ENCODE data around the gene CTSK. TPM values are rescaled to one million over a fixed set of nuclear protein-coding genes. Genes with fewer than 3 reads are reported as not detected.
"Not testable (repeated sequence)": the region's sequence is repeated elsewhere in the genome, so short reads cannot be mapped to it uniquely, and the experiment has no call there.

CTSK gene
- total RNA-seq, 1 experiment from 2014 or later, result 2.7 TPM

DNA sequence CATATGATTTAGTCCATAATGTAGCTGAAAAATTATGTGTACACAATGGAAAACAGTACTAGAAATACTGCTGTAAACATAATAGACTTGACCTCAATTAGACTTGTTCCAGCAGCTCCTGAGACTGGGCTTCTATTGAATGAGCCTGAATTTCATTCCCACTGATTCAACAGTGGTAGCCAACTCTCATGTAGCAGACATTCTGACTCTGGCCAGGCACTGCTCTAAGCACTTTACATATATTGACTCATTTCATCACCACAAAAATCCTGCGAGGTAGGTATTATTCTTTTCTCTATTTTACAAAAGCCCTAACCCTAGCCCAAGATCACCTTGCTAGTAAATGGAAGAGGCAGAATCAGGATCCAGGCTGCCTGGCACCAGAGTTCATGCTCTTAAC, 29.7 kb downstream of the CTSK start:
- Mint-ChIP-seq H3K27me3 (ENCODE audit: insufficient read depth, unreplicated experiment) (no peaks in the 10 kb centered on the region), H3K36me3 (ENCODE audit: insufficient read depth, unreplicated experiment) (no peaks in the 10 kb centered on the region), H3K4me3 (ENCODE audit: unreplicated experiment) (no peak overlapping the region), H3K27ac (ENCODE audit: unreplicated experiment) (no peak overlapping the region), H3K4me1 (ENCODE audit: low read depth, unreplicated experiment) (no peaks in the 10 kb centered on the region), H3K9me3 (ENCODE audit: unreplicated experiment) (no peaks in the 10 kb centered on the region)
- H3K36me3 ChIP-seq (ENCODE audit: control insufficient read depth, insufficient read depth, low read length), result no peaks in the 10 kb centered on the region
- BruUV-seq (replicated peaks), result no TSS peak
- POLR2A ChIA-PET, result no interaction called here
- no peaks in the 10 kb centered on the region for H3K4me1 ChIP-seq
- H3K27me3 ChIP-seq (replicated peaks; ENCODE audit: control insufficient read depth, insufficient read depth, low read length), result no peaks in the 10 kb centered on the region
- no peak overlapping the region for H3K4me3 ChIP-seq (ENCODE audit: low read depth, low read length)
- intact Hi-C loops (cut with micrococcal nuclease; ENCODE audit: unreplicated experiment), result no loop called here
- TF ChIP-seq, protein P1, sequence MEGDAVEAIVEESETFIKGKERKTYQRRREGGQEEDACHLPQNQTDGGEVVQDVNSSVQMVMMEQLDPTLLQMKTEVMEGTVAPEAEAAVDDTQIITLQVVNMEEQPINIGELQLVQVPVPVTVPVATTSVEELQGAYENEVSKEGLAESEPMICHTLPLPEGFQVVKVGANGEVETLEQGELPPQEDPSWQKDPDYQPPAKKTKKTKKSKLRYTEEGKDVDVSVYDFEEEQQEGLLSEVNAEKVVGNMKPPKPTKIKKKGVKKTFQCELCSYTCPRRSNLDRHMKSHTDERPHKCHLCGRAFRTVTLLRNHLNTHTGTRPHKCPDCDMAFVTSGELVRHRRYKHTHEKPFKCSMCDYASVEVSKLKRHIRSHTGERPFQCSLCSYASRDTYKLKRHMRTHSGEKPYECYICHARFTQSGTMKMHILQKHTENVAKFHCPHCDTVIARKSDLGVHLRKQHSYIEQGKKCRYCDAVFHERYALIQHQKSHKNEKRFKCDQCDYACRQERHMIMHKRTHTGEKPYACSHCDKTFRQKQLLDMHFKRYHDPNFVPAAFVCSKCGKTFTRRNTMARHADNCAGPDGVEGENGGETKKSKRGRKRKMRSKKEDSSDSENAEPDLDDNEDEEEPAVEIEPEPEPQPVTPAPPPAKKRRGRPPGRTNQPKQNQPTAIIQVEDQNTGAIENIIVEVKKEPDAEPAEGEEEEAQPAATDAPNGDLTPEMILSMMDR (IDR thresholded peaks at IDR 0.05; ENCODE audit: insufficient read depth in 1 of 2, low read depth in 1 of 2, low read length in 1 of 2, severe bottlenecking in 1 of 2, unreplicated experiment in 1 of 2), result no peak
- no peak for DNase-seq
- H3K9me3 ChIP-seq, result no peaks in the 10 kb centered on the region
- CTCF ChIA-PET, result interaction anchor here (0.6 kb wide), 1 partner anchor 22 kb away, joined by 3 read pairs; no protein-coding TSS in a partner anchor

DNA sequence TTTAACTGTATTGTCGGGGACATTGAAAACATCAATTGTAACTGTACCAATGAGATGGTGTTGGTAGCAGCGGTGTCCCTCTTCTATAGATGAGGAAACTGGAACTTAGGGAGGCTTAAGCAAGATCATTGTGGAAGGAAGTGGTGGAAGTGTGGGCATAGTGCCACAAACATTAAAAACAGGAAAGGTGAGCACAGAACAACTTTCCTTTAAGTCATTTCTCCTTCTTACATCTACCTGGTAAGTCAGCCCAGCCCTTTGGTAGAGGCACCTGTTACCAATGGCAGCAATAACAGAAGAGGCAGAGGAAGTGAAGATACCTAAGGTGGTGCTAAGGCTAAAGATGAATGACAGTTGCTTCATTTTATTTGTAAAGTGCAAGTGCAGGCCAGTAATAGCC, 30.5 kb downstream of the CTSK start:
- H3K9me3 ChIP-seq, result no peaks in the 10 kb centered on the region
- Mint-ChIP-seq H3K36me3 (ENCODE audit: insufficient read depth, unreplicated experiment) (no peaks in the 10 kb centered on the region), H3K27ac (ENCODE audit: unreplicated experiment) (no peak overlapping the region), H3K4me3 (ENCODE audit: unreplicated experiment) (no peak overlapping the region), H3K4me1 (ENCODE audit: low read depth, unreplicated experiment) (no peaks in the 10 kb centered on the region), H3K27me3 (ENCODE audit: insufficient read depth, unreplicated experiment) (no peaks in the 10 kb centered on the region), H3K9me3 (ENCODE audit: unreplicated experiment) (no peaks in the 10 kb centered on the region)
- H3K36me3 ChIP-seq (ENCODE audit: control insufficient read depth, insufficient read depth, low read length), result no peaks in the 10 kb centered on the region
- BruUV-seq (replicated peaks), result no TSS peak
- TF ChIP-seq, protein P1 (IDR thresholded peaks at IDR 0.05; ENCODE audit: insufficient read depth in 1 of 2, low read depth in 1 of 2, low read length in 1 of 2, severe bottlenecking in 1 of 2, unreplicated experiment in 1 of 2), result no peak
- DNase-seq, result no peak
- no peaks in the 10 kb centered on the region for H3K27me3 ChIP-seq (replicated peaks; ENCODE audit: control insufficient read depth, insufficient read depth, low read length)
- no peak overlapping the region for H3K4me3 ChIP-seq (ENCODE audit: low read depth, low read length)
- POLR2A ChIA-PET, result no interaction called here
- CTCF ChIA-PET, result no interaction called here
- H3K4me1 ChIP-seq, result no peaks in the 10 kb centered on the region
- intact Hi-C loops (cut with micrococcal nuclease; ENCODE audit: unreplicated experiment), result no loop called here

DNA sequence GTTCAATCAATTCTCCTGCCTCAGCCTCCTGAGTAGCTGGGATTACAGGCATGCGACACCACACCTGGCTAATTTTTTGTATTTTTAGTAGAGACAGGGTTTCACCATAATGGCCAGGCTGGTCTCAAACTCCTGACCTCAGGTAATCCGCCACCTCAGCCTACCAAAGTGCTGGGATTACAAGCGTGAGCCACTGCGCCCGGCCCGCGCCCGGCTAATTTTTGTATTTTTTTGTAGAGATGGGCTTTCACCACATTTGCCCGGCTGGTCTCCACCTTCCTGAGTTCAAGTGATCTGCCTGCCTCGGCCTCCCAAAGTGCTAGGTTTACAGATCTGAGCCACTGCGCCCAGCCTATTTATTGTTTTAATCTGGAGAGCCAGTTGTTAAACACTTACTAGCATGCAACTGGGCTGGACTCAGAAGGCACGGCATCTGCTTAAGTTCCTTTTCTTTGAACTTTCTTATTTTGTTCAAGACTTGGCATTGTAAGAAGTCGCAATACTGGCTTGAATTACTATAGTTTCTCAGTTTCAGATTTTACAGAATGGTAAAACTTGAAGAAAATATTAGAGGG, 32.0 kb downstream of the CTSK start:
- H3K4me3 ChIP-seq (ENCODE audit: low read depth, low read length); H3K4me1 ChIP-seq; DNase-seq; POLR2A ChIA-PET; H3K4me1 Mint-ChIP-seq (ENCODE audit: low read depth, unreplicated experiment); H3K36me3 ChIP-seq (ENCODE audit: control insufficient read depth, insufficient read depth, low read length); CTCF ChIA-PET; H3K27me3 Mint-ChIP-seq (ENCODE audit: insufficient read depth, unreplicated experiment); H3K36me3 Mint-ChIP-seq (ENCODE audit: insufficient read depth, unreplicated experiment); H3K27me3 ChIP-seq (replicated peaks; ENCODE audit: control insufficient read depth, insufficient read depth, low read length); BruUV-seq (replicated peaks); intact Hi-C loops (cut with micrococcal nuclease; ENCODE audit: unreplicated experiment); H3K4me3 Mint-ChIP-seq (ENCODE audit: unreplicated experiment); H3K9me3 ChIP-seq; H3K9me3 Mint-ChIP-seq (ENCODE audit: unreplicated experiment); H3K27ac Mint-ChIP-seq (ENCODE audit: unreplicated experiment): not testable (repeated sequence)

DNA sequence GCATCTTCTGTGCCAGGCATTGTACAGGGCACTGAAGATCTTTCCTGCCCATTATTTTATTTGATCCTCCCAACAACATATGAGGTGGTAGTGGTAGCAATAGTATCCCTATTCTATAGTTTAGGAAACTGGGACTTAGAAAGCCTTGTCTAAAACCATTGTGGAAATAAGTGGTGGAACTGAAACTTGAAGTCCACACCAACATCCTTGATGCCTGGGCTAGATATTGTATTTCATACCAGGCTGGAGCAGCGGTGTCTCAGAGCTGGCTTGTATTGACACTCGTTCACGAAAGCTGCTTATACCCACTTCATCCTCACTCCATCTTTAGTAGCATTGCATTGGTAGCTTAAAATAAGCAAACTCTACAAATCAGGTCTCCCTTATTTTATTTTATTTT, 32.8 kb downstream of the CTSK start:
- H3K36me3 ChIP-seq (ENCODE audit: control insufficient read depth, insufficient read depth, low read length), result no peaks in the 10 kb centered on the region
- no TSS peak for BruUV-seq (replicated peaks)
- Mint-ChIP-seq H3K27ac (ENCODE audit: unreplicated experiment) (no peak overlapping the region), H3K27me3 (ENCODE audit: insufficient read depth, unreplicated experiment) (no peaks in the 10 kb centered on the region), H3K9me3 (ENCODE audit: unreplicated experiment) (no peaks in the 10 kb centered on the region), H3K4me1 (ENCODE audit: low read depth, unreplicated experiment) (no peaks in the 10 kb centered on the region), H3K4me3 (ENCODE audit: unreplicated experiment) (no peak overlapping the region), H3K36me3 (ENCODE audit: insufficient read depth, unreplicated experiment) (no peaks in the 10 kb centered on the region)
- DNase-seq, result no peak
- no peaks in the 10 kb centered on the region for H3K27me3 ChIP-seq (replicated peaks; ENCODE audit: control insufficient read depth, insufficient read depth, low read length)
- ChIA-PET CTCF (no interaction called here), POLR2A (no interaction called here)
- H3K4me3 ChIP-seq (ENCODE audit: low read depth, low read length), result no peak overlapping the region
- TF ChIP-seq, protein P1 (IDR thresholded peaks at IDR 0.05; ENCODE audit: insufficient read depth in 1 of 2, low read depth in 1 of 2, low read length in 1 of 2, severe bottlenecking in 1 of 2, unreplicated experiment in 1 of 2), result no peak
- H3K4me1 ChIP-seq, result no peaks in the 10 kb centered on the region
- intact Hi-C loops (cut with micrococcal nuclease; ENCODE audit: unreplicated experiment), result no loop called here
- H3K9me3 ChIP-seq, result no peaks in the 10 kb centered on the region

Measured in Caco-2 (cell line).